GM19025 (cell line): ENCODE measurements around the gene NLRC4.
"Not testable (repeated sequence)": the region's sequence is repeated elsewhere in the genome, so short reads cannot be mapped to it uniquely, and the experiment has no call there.

Source experiments
- ATAC-seq: cut with Tn5 transposase; IDR thresholded peaks from one replicate; pipeline ENCODE4 v1.9.1; 2021; ENCODE audit warnings: mild to moderate bottlenecking, low read depth, moderate library complexity; ENCODE audit not compliant: unreplicated experiment

NLRC4 gene

GRCh38 chr2:32249731-32250236, 14.9 kb downstream of the NLRC4 start:
- ATAC-seq = no peak

- ATAC-seq = no peak
Measured at GRCh38 chr2:32248299-32248698, 16.4 kb downstream of the NLRC4 start.

DNA sequence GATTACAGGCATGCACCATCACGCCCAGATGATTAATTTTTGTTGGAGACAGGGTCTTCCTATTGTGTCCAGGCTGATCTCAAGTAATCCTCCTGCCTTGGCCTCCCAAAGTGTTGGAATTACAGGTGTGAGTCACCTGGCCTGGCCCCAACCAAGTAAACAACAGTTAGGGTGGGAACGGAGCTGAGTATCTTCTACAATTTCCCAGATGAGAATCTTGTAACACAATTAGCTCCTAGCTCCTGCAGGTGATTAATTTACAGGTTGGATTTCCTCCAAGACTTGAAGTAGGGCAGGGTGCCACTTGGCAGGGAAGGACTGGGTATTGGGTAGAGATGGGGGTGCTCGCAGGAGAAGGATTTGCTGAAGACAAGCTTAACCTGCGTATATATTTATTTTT, 17.8 kb downstream of the NLRC4 start:
- no peak for ATAC-seq

- ATAC-seq = no peak
Measured at GRCh38 chr2:32242331-32242730, 22.4 kb downstream of the NLRC4 start.

GRCh38 chr2:32237996-32238395, 26.7 kb downstream of the NLRC4 start:
- ATAC-seq = no peak

DNA sequence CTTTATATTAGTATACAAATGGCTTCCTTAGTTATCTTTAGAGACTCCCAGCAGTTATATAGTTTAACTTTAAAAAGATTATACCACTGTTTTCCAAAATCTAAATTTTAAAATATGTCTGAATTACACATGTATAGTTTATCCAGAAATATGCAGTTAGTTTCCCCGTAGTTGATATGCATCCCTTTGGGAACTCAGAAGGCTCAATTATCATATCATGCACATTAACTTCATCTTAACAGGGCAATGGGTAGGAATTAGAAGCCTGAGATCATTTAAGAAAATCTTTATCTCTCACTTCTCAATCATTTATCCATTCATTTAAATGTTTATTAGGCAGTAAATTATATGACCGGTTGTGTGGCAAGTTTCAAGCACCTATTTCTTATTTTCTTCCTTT, 27.2 kb downstream of the NLRC4 start:
- no peak for ATAC-seq

- ATAC-seq = no peak
Measured at GRCh38 chr2:32235315-32235714, 29.4 kb downstream of the NLRC4 start.

GRCh38 chr2:32231959-32232358, 32.7 kb downstream of the NLRC4 start:
- ATAC-seq = no peak

- ATAC-seq = no peak
Measured at GRCh38 chr2:32229635-32230034, 35.1 kb downstream of the NLRC4 start.

DNA sequence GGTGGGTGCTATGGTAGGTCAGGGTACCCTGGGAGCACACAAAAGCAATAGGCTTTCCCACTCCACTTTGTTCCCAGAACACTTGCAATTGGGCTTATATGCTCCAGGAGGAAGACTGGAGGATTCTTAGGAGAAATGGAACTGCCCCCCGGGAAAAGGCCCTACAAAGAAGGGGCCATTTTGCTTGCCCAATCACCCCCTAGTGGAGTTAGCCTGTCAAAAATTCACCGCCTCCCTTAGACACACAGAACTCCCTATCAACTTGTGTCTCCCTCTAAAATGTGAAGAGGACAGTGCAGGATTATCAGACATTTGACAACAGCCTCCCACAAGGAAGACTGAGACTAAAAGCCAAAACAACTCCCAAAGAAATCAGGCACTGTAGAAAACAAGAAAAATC, 36.5 kb downstream of the NLRC4 start:
- no peak for ATAC-seq

DNA sequence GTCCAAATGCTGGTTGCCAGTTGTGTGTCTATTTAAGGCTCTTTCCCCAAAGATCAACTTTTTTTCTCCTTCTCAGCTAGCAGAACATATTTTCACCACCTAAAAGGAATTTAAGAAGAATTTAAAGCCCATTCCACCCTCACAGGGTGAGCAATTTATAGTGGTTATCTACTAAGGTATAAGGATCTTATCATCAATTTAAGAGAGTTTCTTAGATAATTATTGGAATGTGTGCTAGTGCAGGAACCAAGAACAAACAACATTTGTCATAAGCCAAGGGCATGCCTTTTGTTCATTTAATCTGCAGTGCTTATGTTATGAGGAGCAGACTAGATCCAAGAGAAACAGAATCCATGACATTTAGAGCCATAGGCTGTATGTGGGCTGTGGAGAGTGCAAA, 37.2 kb downstream of the NLRC4 start:
- no peak for ATAC-seq

DNA sequence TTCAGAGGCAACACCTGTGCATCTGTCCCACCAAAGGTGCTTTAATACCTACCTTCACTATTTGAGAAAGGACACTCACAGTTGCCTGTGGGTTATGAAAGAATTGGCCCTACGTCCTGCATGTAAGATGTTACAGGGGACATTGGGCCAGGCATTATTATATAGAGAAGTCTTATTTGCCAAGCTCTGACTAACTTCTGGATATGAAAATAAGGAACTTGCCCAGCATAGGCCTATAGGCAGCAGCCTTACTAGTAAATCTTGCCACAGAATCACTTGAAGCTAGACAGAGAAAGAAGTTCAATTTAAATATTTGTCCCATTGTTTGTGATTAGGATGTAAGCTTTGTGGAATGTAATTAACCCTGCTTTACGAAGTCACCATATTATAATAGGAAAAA, 41.7 kb downstream of the NLRC4 start:
- ATAC-seq = no peak

DNA sequence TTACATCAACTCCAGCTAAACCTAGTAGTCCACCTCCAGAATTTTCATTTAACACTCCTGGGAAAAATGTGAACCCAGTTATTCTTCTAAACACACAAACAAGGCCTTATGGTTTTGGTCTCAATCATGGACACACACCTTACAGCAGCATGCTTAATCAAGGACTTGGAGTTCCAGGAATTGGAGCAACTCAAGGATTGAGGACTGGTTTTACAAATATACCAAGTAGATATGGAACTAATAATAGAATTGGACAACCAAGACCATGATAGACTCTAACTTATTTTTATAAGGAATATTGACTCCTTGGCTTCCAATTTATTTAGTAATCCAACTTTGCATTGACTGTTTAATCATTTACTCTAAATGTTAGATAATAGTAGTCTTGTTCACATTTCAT, 44.2 kb downstream of the NLRC4 start:
- ATAC-seq = no peak

DNA sequence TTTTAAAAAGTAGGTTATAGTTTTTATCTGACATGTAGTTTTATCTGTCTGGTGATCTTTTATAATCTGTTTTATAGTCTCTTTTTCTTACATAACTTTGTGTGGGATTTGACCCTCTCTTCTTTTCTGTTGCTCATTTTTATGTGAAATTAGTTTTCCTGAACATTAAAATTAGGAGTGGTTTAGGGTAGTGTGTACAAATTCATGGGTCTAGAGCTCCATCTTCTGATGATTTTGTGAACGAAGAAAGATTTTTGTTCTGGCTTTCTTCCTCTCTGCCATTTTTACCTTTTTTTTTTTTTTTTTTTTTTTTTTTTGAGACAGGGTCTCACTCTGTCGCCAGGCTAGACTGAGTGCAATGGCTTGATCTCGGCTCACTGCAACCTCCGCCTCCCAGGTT, 52.4 kb downstream of the NLRC4 start:
- no peak for ATAC-seq

GRCh38 chr2:32210767-32211408, 53.8 kb downstream of the NLRC4 start:
- no peak for ATAC-seq

DNA sequence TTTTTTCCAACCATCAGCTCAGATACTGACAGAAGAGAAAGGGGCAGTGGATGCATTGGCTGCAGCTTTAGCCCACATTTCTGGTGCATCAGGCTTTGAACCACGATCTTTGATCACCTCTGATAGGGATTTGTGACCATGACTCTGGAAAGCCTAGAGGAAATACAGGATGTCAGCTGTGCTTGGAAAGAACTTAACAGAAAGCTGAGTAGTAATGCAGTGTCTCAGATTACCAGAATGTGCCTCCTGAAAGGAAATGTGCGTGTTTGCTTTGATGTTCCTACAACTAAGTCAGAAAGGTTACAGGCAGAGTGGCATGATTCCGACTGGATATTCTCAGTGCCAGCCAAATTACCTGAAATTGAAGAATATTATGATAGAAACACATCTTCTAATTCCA, 61.3 kb downstream of the NLRC4 start:
- ATAC-seq = not testable (repeated sequence)

- ATAC-seq = no peak
Measured at GRCh38 chr2:32200814-32201213, 63.9 kb downstream of the NLRC4 start.

DNA sequence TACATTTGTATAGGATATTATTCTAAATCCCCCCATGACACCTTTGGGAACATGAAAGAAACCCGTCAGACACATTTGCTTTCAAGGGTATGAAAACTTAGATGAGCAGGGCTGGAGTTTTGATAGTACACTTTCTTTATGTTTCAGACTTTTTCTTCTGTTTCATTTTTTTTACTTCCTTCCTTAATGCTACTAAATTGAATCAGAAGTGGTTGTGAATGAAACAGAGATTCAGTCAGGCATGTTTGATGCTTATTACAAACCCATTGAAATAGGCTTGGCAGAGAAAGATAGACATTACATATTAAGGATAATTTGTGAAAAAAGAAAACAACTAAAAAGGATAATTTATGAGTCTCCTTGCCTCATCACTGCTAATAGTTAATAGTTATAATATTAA, 72.3 kb downstream of the NLRC4 start:
- no peak for ATAC-seq

DNA sequence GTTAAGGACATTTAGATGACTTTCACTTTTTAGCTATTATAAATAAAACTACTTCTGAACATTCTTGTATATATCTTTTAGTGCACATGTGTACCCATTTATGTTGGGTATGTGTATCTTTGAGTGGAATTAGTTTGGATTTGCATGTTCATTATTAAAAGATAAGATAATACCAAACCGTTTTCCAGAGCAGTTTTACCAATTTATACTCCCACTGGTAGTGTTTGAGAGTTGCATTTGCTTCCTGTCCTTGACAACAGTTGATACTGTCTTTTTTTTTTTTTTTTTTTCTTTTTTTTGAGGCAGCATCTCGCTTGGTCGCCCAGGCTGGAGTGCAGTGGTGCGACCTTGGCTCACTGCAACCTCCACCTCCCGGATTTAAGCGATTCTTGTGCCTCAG, 75.7 kb downstream of the NLRC4 start:
- ATAC-seq = no peak

DNA sequence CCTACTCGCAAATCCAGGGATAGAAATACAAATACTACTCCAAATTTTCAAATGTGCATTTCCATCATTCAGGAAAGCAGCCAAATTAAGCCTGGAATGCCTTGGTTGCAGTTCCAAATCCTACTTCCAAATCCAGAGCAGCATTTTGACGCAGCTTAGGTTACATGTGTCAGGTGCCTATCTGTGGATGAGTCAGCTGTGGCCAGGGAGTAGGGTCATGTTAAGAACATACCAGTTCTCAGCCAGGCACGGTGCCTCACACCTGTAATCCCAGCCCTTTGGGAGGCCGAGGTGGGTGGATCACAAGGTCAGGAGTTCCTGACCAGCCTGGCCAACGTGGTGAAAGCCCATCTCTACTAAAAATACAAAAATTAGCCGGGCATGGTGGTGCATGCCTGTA, 82.0 kb downstream of the NLRC4 start:
- ATAC-seq = no peak
